CD4-positive, alpha-beta T cell (primary cell): Measurements from ENCODE around the gene SPRTN. TPM values are rescaled to one million over a fixed set of nuclear protein-coding genes. Genes with fewer than 3 reads are reported as not detected.

ENCODE experiments used
- ATAC-seq: fragments of 200-7000 bp; cut with Tn5 transposase; one replicate; pipeline ENCODE4 v1.10.0; 2022; ENCODE audit warnings: mild to moderate bottlenecking; ENCODE audit not compliant: poor library complexity
- CTCF ChIA-PET: fragments of 350-600 bp; sonication (Branson Sonifier 250); formaldehyde crosslinking; loops from one replicate; lab custom pipeline; 2021; ENCODE audit warnings: antibody characterized with exemption, inconsistent platforms; lab: Charles Lee
- POLR2A ChIA-PET: fragments of 350-600 bp; sonication (Branson Sonifier 250); formaldehyde crosslinking; loops from one replicate; lab custom pipeline; 2021; ENCODE audit warnings: antibody characterized with exemption, inconsistent platforms; lab: Charles Lee
- DNase-seq, 14 experiments: peaks; one replicate each; pipeline ENCODE4 v3.0.0-alpha.2; 2013 to 2020; ENCODE audit warnings: mixed read lengths in 2 of 14
- H3K27ac ChIP-seq, 2 donors: one replicate each; pipeline versions ENCODE4 v1.5.1 to v1.7.0; 2013; ENCODE audit warnings: low read length in 2 of 2, low read depth in 1 of 2, mild to moderate bottlenecking in 1 of 2
- H3K27me3 ChIP-seq, 2 experiments: 1 replicate in 1 of 2; 2 replicates in 1 of 2; pipeline versions ENCODE4 v1.6.1 to v1.7.0; 2013; ENCODE audit warnings: low read length in 2 of 2, control low read depth in 1 of 2, mild to moderate bottlenecking in 1 of 2, moderate library complexity in 1 of 2; ENCODE audit not compliant: insufficient read depth in 2 of 2, control insufficient read depth in 1 of 2
- H3K36me3 ChIP-seq: one replicate; pipeline ENCODE4 v1.6.1; 2013; ENCODE audit warnings: low read length, control low read depth; ENCODE audit not compliant: insufficient read depth
- H3K4me1 ChIP-seq: one replicate; pipeline ENCODE4 v1.6.1; 2013; ENCODE audit warnings: low read length, control low read depth; ENCODE audit not compliant: insufficient read depth
- H3K4me3 ChIP-seq: one replicate; pipeline ENCODE4 v1.5.1; 2013; ENCODE audit warnings: mild to moderate bottlenecking, low read length, moderate library complexity
- H3K9me3 ChIP-seq, 2 experiments: 1 replicate in 1 of 2; 2 replicates in 1 of 2; pipeline versions ENCODE4 v1.6.1 to v1.7.0; 2013; ENCODE audit warnings: low read length in 2 of 2, mild to moderate bottlenecking in 2 of 2, control low read depth in 1 of 2, moderate library complexity in 1 of 2; ENCODE audit not compliant: control insufficient read depth in 1 of 2, insufficient read depth in 1 of 2
- H3K27ac Mint-ChIP-seq: one replicate; pipeline ENCODE4 v1.8.0; 2020; ENCODE audit warnings: mixed read lengths
- H3K27me3 Mint-ChIP-seq: one replicate; pipeline ENCODE4 v1.8.0; 2021; ENCODE audit warnings: mixed read lengths
- H3K36me3 Mint-ChIP-seq: one replicate; pipeline ENCODE4 v1.8.0; 2021; ENCODE audit warnings: low read depth, mixed read lengths
- H3K4me1 Mint-ChIP-seq: one replicate; pipeline ENCODE4 v1.8.0; 2021; ENCODE audit warnings: low read depth, mixed read lengths
- H3K4me3 Mint-ChIP-seq: one replicate; pipeline ENCODE4 v1.8.0; 2020; ENCODE audit warnings: mild to moderate bottlenecking, mixed read lengths
- H3K9me3 Mint-ChIP-seq: one replicate; pipeline ENCODE4 v1.8.0; 2020; ENCODE audit warnings: mixed read lengths
- intact Hi-C, 2 experiments: fragments of 100-400 bp; cut with DNase I in 1 of 2; cut with micrococcal nuclease in 1 of 2; formaldehyde crosslinking; loops; one replicate each; pipeline versions ENCODE4 v1.15.1 to v1.9.0; 2023 to 2025; cut with DNase I, micrococcal nuclease
- total RNA-seq, 174 experiments: library from RNA in 2 of 174; stranded (reverse) in 2 of 174; gene quantifications; one replicate each; pipeline ENCODE4 v1.2.3 and lab custom pipeline; 2021 to 2026
- TF ChIP-seq, protein P1 (sequence below): fragments of 200-600 bp; IDR thresholded peaks from one replicate; pipeline ENCODE4 v1.8.0; 2022; ENCODE audit warnings: antibody characterized with exemption, mild to moderate bottlenecking

The SPRTN gene
- total RNA-seq, 2 experiments from 2014 or later: 27.7 to 30.9 TPM

DNA sequence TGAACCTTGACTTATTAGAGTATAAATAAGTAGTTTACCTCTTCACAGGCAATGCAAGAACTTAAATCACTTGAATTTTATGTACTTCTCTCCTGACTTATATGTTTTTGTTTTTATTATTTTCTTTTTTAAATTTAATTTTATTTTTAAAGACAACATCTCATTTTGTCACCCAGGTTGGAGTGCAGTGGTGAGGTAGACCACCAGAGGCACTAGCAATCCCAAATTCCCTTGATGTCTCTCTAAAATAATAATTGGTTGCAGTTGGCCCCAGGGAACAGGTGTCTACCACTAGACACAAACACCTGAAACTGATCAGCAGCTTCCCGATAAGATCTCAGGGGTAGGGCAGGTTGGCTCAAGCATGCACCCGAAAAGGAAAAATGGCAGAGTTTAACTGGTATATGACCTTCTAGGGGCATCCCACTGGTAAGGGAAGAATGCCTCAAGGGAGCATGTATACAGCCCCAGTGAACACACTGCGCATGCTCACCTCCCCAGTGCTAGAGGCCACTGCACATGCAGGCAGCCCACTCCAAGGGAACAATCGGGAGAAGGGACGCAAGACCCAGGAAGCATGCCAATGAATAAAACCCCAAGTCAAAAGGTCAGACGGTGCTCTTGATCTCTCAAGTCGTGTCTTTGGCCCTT lies 15.1 kb upstream of the SPRTN start:
- ATAC-seq (no peak), DNase-seq (no peak)
- Mint-ChIP-seq H3K4me3 (no peak overlapping the region), H3K36me3 (no peaks in the 10 kb centered on the region), H3K27me3 (no peaks in the 10 kb centered on the region), H3K27ac (no peak overlapping the region), H3K4me1 (no peaks in the 10 kb centered on the region), H3K9me3 (no peaks in the 10 kb centered on the region)
- intact Hi-C loops: no loop called here
- no peaks in the 10 kb centered on the region for H3K36me3 ChIP-seq
- TF ChIP-seq, protein P1, sequence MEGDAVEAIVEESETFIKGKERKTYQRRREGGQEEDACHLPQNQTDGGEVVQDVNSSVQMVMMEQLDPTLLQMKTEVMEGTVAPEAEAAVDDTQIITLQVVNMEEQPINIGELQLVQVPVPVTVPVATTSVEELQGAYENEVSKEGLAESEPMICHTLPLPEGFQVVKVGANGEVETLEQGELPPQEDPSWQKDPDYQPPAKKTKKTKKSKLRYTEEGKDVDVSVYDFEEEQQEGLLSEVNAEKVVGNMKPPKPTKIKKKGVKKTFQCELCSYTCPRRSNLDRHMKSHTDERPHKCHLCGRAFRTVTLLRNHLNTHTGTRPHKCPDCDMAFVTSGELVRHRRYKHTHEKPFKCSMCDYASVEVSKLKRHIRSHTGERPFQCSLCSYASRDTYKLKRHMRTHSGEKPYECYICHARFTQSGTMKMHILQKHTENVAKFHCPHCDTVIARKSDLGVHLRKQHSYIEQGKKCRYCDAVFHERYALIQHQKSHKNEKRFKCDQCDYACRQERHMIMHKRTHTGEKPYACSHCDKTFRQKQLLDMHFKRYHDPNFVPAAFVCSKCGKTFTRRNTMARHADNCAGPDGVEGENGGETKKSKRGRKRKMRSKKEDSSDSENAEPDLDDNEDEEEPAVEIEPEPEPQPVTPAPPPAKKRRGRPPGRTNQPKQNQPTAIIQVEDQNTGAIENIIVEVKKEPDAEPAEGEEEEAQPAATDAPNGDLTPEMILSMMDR: no peak
- H3K9me3 ChIP-seq: no peaks in the 10 kb centered on the region
- no peaks in the 10 kb centered on the region for H3K4me1 ChIP-seq
- H3K27ac ChIP-seq: no peak overlapping the region
- no peaks in the 10 kb centered on the region for H3K27me3 ChIP-seq
- CTCF ChIA-PET: no interaction called here
- POLR2A ChIA-PET: no interaction called here
- H3K4me3 ChIP-seq: no peak overlapping the region

DNA sequence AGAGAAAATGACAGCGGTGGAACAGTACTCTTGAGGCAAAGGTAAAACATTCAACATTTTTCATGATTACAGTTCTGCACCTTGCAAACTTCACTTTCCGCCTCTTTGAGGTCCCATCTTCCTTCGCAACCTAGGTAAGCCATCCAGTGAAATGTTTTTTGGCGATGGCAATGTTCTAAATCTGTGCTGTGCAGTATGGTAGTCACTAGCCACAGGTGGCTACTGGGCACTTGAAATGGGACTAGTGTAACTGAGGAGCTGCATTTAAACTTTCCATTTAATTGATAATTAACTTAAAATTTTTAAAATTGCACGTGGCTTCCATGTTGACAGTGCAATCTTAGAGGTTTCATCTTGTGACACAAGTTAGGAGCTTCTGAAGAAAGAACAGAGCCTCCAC lies 13.4 kb upstream of the SPRTN start:
- Mint-ChIP-seq H3K27ac (no peak overlapping the region), H3K9me3 (no peaks in the 10 kb centered on the region), H3K27me3 (no peaks in the 10 kb centered on the region), H3K36me3 (no peaks in the 10 kb centered on the region), H3K4me3 (no peak overlapping the region), H3K4me1 (no peaks in the 10 kb centered on the region)
- Histone ChIP-seq H3K27me3 (no peaks in the 10 kb centered on the region), H3K9me3 (no peaks in the 10 kb centered on the region), H3K36me3 (no peaks in the 10 kb centered on the region), H3K4me1 (no peaks in the 10 kb centered on the region), H3K27ac (no peak overlapping the region), H3K4me3 (no peak overlapping the region)
- ATAC-seq (no peak), DNase-seq (no peak)
- intact Hi-C loops: no loop called here
- ChIA-PET CTCF (no interaction called here), POLR2A (interaction anchor here (1.6 kb wide), 1 partner anchor 13 kb away, joined by 6 read pairs; the partner anchor contains the start of genes EXOC8 and SPRTN)
- TF ChIP-seq, protein P1: no peak

DNA sequence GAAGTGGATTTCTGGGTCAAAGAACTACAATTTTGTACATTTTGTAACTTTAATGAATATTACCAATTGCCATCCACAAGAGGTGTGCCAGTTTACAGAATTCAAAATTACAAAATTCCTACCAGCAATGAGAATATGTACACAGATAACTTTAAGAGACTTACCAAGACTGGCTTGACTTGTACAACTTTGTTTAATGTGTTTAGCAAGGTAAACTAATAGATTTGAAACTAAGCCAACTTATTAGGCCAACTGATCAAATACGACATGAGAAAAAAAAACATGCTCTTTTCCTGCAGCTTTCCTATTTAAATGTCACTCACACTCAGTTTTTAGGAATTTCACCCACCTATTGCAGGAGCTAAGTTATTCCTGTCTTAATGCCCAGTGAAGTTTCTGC lies 11.8 kb upstream of the SPRTN start:
- Histone ChIP-seq H3K27me3 (no peaks in the 10 kb centered on the region), H3K36me3 (no peaks in the 10 kb centered on the region), H3K9me3 (no peaks in the 10 kb centered on the region), H3K4me3 (no peak overlapping the region), H3K4me1 (peaks cover 2% of the 10 kb centered on the region), H3K27ac (no peak overlapping the region)
- no peak for DNase-seq
- intact Hi-C loops: no loop called here
- Mint-ChIP-seq H3K27me3 (no peaks in the 10 kb centered on the region), H3K4me1 (peaks cover 11% of the 10 kb centered on the region), H3K4me3 (no peak overlapping the region), H3K36me3 (peaks cover 1% of the 10 kb centered on the region), H3K27ac (no peak overlapping the region), H3K9me3 (no peaks in the 10 kb centered on the region)
- ChIA-PET CTCF (no interaction called here), POLR2A (no interaction called here)
- ATAC-seq: no peak
- TF ChIP-seq, protein P1: no peak
